GM12801 (cell line): ENCODE results near the gene SIRPG.

Source experiments
- TF ChIP-seq, protein P1 (sequence below): IDR thresholded peaks from one replicate; pipeline ENCODE4 v1.5.1; 2011; ENCODE audit warnings: control low read depth; ENCODE audit not compliant: insufficient read length; ENCODE audit errors: extremely low read depth

SIRPG gene

DNA sequence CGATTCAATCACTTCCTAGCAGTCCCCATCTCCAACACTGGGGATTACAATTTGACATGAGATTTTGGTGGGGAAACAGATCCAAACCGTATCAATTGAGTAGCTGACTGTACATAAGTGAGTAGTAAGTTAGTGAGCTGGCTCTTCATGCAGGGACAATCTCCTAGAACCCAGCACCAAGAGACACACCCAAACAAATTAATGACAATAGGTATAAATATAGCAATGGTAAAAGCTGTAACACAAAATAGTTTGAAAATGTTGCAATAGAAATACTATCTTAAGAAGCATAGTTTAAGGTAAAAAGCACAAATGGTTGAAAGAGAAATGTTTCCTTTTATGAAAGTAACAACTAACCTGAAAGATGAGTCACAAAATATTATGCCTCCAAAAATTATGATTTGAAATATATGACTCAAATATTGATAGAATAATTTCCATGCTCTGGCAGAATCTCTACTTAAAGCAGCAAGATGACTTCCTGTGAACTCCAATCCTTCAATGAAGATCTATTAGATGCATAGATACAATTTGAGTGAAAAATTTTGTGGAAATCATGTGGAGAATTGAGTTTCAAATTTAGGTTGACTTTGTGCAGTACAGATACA lies 32.4 kb downstream of the SIRPG start:
- TF ChIP-seq, protein P1, sequence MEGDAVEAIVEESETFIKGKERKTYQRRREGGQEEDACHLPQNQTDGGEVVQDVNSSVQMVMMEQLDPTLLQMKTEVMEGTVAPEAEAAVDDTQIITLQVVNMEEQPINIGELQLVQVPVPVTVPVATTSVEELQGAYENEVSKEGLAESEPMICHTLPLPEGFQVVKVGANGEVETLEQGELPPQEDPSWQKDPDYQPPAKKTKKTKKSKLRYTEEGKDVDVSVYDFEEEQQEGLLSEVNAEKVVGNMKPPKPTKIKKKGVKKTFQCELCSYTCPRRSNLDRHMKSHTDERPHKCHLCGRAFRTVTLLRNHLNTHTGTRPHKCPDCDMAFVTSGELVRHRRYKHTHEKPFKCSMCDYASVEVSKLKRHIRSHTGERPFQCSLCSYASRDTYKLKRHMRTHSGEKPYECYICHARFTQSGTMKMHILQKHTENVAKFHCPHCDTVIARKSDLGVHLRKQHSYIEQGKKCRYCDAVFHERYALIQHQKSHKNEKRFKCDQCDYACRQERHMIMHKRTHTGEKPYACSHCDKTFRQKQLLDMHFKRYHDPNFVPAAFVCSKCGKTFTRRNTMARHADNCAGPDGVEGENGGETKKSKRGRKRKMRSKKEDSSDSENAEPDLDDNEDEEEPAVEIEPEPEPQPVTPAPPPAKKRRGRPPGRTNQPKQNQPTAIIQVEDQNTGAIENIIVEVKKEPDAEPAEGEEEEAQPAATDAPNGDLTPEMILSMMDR = no peak

- TF ChIP-seq, protein P1 = no peak
Observed at GRCh38 chr20:1623501-1624205, 33.9 kb downstream of the SIRPG start.

- TF ChIP-seq, protein P1 = no peak
Observed at GRCh38 chr20:1622450-1622849, 35.1 kb downstream of the SIRPG start.

DNA sequence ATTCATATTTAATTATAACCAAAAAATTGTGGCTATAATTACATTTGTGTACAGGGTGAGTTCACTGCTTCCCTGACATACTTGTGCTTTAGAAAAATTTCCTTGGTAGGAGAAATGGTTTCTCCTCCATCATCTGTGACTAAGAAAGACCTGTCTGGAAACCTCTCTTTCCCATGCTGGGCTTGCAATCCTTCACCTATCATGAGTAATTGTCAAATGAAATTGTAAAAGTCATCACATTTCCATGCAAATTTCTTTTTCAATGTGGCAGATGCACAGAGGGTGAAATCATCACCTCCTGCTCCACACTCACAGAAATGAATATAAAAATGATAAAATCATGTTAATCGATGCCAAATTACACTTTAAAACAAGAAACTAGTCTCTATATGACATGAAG lies 36.3 kb downstream of the SIRPG start:
- TF ChIP-seq, protein P1 = no peak

DNA sequence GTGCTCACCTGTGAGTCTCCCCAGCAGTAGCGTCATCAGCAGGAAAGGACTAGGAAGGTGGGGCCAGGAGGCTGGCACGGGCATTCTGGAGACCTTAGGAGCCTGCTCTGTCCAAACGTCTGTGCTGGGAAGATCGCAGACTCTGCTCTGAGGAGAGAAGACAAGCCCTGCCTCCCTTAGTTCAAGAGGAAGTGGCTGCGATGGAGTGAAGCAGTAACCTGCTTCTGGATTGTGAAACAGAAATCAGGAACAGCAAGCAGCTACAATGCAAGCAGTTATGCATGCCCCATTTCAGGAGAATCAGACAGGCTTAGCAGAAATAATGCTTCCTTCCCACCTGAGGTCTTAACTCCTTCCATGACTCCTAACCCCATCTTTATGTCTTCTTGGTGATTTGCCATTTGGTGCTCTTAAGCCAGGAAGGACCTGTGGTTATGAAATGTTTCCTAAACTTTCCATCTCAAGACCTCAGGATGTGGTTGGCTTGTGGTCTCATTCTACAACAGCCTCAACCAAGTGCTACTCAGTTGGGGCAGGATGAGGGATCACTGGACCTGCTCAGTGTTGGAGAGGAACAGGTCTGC lies 37.6 kb downstream of the SIRPG start, which contains the start of gene SIRPB1:
Gene SIRPB1 (minus strand): TSS at position 149 of the 584 bp plus-strand sequence. CDS start 65 bp downstream, at position 84.
- TF ChIP-seq, protein P1 = no peak

DNA sequence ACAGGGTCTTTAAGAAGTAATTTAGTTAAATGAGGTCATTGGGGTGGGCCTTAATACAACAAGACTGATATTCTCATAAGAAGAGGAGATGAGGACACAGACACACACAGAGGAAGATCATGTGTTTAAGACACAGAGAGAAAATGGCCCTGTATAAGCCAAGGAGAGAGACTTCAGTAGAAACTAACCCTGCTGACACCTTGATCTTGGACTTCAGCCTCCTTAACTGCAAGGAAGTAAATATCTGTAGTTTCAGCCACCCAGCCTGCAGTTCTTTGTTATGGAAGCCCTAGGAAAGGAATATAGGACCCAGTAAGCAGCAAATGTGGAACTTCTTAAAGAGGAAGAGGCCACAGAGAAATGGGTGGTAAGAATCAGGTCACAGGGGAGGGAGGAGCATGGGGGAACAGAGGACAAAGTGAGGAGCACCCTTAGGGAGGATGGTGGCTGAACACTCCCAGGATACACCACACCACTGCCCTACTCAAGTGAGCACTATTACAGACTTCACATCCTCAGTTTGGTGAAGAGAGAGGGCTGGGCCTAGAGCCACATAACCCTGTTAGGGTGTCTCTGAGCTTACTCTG lies 38.5 kb downstream of the SIRPG start:
- TF ChIP-seq, protein P1 = no peak

DNA sequence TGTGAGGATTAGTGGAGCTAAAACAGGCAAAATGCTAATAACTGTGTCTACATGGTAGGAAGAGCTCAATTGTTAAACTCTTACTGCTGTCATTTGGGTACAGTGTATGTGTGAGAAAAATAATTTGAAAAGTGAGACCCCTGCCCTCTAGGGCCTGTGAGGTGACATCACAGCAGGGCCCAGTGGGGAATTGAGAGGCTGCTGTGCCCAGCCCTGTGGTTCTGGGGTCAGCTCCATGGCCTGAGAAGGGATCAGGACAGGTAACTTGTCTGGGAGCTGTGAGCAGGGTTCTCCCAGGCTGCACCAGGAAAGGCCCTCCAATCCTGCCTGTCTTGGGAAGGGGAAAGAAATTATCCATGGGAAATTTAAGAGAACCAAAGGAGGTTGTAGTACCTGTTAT lies 39.1 kb downstream of the SIRPG start:
- TF ChIP-seq, protein P1 = no peak
